Stimulated activated CD4-positive, alpha-beta T cell treated with anti-CD3 and anti-CD28 coated beads, Interleukin-2, amount 100 ng/mL, for 24 hours (primary cell): ENCODE data around the gene RAMACL.
"Not testable (repeated sequence)": the region's sequence is repeated elsewhere in the genome, so short reads cannot be mapped to it uniquely, and the experiment has no call there.

Source experiments
- DNase-seq, 2 donors: peaks; one replicate each; pipeline ENCODE4 v3.0.0-alpha.2; 2020

RAMACL gene

DNA sequence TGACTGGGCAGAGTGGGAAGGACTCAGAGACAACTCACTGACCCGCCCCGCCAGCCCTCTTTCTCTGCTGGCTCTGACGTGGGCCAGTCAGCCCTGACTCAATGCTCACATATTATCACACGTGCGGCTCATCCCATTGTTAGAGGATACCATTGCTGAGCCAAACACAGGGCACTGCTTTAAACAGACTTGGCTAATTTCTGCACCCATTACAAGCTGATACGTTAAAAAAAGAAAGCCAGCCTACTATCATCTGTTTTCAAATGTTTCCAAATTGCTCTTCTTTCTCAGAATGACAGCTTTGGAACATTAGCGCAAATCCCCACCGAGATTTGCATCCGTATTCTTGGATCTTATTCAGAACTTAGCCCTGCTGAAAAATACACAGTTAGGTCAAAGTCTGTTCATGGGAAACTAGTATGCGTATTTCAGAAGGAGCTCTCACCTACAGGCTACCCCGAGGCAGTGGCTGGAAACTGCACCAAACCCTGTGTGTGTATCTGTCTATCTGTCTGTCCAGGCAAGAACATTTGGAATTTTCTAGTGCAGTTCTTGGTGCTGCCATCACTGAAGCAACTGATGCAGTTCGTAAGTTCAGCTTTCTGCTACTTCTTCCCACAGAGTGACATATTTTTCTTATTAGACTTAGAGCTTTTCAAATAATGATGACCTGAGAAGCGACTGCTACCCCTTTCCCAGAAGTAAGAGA is 32.8 kb downstream of the RAMACL start:
- DNase-seq, result no peak

DNA sequence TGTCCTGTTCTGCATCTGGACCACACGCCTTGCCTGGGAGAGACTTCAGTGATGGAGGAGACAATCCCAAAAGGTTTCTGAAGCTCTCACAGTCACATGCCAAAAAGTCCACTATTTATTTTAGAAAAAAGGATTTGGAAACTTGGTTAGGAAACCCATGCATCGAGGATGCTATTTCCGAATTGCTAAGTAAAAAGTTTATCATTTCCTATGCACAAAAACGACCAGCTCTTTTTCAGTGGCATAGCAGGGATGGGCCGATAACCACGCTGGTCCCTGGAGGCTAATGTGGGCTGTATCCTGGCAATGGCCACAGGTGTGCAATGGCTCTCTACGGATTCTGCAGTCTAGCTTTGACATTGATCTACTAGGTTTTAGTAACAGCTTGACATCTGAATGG is 33.9 kb downstream of the RAMACL start:
- DNase-seq, result no peak

DNA sequence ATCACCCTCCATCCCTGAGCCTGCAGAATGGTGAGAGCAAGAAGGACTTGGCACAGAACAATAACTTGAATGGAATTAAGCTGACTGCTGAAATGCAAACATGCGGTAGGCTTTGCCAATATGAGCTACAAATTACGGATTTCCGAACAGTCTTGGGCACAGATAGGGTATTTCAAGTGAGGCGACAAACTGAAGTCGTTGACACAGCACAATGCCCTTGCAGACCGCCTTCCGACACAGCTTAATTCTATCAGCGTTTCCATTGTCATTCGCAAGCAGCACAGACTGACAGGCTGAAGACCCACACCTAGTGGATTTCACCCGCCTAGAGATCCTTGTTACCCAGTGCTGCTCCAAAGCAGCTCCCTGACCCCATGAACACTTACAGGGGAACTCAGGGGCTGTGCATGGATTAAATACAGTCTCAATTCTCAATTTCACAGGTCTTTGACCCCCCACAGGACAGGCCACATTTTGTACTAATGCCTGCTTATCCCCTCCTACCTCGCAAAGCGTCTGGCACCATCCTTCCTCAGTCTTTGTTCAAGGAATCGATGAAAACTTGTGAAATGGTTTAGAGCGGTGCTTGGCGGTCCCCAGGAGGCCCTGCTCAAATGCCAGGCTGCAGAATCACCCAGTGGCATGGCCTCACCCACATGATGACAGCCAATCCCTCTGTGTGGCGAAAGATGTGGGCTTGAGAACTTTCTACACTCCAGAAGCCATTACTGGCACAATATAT is 34.6 kb downstream of the RAMACL start:
- no peak for DNase-seq

DNA sequence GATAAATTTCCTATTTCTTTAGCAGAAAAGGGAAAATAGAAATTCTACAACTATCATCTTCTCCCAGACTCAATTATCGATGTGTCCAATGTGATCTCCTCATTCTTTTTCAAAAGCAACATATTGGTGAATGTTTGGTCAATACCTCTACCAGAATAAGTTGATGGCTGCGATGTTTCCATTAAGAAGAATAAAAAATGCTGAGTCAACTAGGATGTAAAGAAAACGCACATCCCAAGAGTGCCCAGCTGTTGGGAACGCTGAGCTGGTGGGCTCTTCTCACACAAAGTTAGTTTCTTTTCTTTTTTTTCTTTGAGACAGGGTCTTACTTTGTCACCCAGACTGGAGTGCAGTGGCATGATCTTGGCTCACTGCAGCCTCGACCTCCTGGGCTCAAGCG is 39.8 kb downstream of the RAMACL start:
- DNase-seq, result no peak

DNA sequence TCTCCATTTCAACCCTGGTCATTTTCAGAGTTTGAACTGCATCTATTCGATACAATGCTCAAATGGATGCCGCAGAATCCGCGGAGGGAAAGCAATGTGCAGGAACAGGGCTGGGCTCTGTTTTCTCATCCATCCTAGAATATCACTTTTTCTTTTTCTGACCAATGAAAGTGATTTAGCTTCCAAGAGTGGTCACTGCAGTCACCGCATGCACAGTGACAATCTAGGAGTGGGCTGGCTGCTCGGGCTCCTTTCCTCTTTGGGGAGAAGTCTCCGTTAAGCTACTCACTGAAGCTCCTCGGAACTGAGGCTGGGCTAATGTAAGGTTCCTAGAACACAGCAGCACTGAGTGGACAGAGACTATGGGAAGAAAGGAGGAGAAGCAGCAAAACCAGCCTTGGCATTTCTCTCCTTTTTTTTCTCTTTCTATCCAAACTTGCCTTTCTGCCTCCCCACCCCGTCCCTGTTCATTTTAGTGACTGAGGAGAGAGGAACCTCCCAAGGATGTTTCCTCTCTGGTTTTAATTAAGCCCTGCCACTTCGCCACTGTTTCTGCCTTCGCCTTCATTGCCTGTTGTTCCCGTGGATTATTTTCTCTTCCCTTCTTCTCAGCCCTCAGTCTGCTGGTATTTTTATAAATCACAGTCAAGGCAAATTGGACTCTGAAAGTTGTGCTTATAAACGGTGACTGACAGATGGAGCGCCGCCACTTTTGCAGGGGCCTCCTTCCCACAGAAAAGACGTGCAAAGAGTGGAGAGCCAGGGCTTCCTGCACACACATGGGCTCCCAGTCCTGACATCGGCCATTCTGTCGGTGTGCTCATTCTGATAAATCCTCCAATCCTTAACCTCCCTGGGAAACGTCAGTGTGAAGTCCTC is 41.1 kb downstream of the RAMACL start:
- DNase-seq, result no peak

DNA sequence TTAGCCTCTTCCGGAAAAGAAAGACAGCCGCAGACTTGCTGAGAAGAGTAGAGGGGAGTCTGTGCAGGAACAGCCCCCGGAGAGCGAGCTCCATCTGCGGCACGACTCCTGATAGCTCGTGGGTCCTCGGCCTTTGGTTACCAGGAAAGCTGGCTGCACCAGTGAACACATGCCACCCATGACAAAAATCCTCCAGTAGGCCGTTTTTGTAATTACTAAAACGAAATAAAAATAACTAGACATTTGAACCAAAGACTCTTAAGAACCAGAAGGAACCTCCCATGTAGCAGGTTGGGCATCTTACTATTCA is 42.2 kb downstream of the RAMACL start:
- no peak for DNase-seq

DNA sequence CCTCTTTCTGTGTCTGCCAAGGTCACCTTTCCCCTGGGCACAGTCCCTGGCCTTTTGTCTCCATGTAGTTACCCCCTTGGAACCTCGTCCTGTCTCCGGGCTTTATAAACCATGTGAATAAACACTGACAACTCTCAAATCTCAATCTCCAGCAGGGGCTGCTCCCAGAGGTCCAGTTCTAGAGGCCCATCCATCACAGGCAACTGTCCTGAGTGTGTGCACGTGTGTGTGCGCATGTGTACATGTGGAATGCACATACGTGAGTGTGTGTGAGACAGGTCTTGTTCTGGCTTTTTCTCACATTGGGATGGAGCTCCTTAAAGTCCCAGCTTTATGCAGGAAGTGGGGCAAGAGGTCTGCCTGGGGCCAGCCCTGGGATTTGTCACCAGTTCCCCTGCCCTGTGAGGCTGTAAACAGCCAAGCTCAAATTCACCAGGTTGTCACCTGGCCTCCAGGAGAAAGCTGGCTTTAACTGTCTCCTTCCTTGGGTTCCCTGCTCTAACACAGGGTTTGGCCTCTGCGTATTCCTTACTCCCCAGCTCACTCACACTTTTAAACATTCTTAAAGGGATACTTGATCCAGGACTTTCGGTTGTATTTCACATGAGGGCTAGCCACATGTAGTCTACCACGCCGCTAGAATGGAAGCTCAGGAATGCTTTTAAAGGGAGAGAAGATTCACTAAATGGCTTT is 42.7 kb downstream of the RAMACL start:
- no peak for DNase-seq

DNA sequence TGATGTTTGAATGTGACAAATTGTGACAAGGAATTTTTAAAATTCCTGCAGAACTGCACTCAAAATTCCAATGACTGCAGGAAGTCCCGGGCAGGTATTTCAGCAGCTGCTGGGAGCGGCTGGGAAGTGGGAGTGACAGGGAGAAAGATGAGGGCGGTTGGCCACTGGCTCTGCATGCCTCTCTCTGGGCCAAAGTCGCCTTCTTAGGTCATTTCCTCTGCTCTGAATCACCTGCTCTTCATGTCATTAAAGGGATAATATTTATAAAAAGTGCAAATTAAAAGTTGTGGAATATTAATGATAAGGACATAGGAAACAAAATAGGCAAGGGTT is 43.9 kb downstream of the RAMACL start:
- DNase-seq, result no peak

DNA sequence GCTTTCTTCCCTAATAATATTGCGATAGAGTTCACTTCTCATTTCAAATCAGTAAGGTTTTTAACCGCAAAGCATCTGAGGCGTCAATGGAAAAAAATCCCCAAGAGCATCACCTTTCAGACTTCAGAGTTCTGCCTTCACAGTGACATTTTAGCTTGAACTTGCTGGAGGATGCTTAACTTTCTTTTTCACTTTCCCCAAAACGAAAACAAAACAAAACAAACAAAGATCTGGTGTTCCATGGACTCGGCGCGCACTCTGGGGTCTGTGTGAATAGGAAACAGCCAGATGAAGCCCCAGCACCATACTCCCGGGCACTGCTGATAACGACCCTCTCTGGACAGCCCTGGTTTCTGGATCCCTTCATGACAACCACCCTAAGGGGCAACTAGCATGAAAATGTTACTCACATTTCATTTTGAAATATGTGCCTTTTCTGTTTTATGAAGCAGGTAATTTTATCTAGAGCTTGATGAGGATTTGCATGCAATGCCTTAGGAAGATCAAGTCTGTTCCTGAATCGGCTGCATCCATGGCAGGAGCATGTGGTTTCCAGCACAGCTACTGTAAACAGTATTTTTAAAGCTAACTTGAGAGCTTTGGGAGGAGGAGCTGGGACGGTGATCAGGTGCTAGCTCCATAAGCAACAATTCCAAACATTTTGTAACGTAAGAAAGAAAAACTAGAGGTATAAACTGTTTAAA is 44.5 kb downstream of the RAMACL start:
- no peak for DNase-seq

DNA sequence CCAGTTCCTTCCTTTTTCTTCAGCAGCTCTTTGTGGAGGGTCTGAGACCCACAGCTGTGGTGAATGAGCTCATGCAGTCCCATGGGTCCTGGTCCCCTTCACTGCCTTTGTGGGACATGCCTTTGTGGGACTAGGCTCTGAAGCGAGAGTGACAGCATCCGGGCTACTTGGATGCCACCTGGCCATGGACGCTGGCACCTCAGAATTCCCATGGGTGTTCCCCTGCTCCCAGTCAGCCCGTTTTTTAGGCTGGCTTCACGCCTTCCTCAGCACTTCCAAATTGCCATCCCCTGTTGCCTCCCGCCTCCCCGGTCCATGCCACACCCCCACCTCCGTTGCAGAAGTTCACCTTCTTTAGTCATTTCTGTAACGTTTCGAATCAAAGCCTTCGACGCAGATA is 45.1 kb downstream of the RAMACL start:
- peak in 1 of 2 donors; percentile 21 for DNase-seq

DNA sequence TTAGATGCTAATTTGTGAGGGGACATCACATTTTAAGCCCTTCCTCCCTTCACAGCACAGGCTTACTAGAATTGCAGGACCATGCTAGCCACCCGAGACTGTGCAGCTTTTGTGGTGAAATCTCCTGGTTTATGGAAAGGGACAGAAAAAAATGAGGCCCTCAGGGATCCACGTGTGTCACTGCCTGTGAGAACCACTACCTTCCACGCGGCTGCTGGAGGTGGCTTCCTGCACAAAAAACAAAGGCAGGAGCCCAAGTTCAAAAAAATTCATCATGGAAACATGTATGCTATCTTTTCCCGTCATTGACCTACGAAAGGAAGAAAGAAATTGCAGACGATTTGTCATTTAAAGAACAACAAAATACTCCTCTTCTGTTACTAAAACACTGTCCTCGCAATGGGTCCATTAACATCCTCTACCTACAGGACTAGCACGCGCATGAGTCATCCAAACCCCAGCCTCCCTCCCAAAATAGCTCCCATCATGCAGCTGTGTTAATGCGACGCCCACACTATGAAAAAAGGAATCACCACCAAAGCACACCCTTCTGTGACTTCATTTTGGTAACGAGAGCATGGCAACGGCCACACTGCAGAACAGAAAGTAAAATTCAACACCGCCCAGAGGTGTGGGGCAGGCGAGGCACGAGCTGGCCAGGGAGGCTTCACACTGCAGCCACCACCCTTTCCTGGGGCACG is 45.7 kb downstream of the RAMACL start:
- DNase-seq, result peak; percentile 56 to 67

DNA sequence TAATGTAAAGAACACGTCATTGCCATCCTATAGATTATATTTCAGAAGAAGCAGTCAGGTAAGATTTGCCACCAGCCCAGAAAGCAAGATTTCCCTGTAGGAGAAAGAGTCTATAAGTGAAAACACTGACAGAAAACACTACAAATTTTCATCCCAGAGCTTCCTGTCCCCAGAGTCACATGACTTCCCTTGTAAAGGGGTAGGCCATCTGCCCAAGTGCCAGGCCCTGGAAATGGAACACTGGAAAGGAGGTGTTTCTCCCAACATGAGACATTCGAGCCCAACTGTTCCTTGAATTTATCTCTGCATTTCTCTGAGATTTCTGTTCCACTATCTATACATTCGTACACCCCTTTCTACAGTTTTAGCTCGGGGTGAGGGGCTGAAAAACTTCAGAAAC is 46.9 kb downstream of the RAMACL start:
- DNase-seq, result no peak

DNA sequence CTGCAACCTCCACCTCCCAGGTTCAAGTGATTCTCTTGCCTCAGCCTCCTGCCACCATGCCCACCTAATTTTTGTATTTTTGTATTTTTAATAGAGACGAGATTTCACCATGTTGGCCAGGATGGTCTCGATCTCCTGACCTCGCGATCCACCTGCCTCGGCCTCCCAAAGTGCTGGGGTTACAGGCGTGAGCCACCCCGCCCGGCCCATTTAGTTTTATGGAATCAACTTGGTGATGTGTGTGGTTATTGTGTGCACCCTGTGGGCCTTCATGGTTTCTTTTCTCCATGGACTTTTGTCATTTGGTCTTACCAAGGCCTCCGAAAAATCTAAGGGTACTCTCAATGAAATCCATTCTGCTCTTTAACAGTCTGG is 47.5 kb downstream of the RAMACL start:
- not testable (repeated sequence) for DNase-seq

DNA sequence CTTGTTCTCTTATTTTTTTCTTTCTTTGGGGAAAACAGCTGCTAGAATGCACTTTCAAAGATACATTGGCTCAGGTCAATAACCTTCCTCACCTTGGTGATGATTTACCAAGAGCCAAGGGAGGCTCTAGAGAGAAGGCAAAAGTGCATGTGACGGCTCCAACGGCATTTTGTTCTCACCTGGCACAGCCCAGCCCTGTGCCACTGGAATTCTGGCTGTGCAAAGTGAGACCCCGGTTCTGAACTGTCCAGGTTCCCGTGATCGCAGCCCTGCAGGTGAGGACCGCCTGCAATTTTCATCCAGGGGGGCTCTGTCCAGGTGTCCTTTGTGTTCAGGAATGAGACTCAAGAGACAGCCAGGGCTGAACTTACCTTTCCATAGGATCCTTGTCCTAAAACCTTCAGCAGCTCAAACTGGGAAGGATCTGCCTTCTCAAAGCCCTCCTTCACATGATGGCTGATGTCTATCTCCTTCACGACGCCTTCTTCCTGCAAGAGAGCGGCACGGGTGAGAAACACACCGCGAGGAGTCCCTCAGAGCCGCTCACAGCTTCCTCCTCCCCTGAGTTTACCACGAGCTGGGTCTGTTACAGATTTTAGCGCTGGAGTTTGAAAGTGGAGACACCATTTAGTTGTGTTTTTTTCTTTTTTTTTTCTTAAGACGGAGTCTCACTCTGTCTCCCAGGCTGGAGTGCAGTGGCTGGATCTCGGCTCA is 48.0 kb downstream of the RAMACL start:
- DNase-seq, result no peak

DNA sequence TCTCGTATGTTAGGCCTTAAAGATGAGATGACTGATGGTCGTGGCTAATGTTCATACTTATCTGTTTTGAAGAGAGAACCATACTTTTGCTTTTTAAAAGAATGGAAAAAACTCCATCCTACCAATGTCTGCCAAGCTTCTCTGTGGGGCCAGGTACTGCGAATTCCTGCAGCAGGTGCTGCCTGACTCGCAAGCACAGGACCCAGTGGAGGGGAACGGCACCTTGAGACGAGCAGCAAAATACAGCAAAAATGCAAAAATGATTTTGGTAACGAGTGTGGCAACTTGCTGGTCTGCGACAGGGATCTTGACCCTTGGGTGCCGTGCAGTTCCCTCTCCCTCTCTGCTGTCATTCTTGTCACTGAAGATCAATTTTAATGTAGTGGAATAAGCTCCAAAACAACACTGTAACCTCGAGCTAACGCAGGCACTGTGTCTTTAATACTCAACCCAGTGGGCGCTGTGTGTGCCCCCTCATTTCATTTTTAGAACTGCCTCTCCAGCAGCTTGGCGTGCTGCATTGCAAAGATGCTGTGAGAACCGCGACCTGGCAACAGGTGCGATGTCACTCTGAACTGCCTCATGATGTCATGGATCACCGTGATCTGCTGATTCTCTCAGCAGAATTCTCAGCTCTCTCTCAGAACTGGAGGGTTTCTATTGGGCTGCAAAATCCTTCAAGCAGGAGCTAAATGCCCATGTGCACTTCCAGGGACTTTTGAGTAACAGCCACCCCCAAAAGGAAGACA is 51.6 kb downstream of the RAMACL start:
- DNase-seq, result no peak

DNA sequence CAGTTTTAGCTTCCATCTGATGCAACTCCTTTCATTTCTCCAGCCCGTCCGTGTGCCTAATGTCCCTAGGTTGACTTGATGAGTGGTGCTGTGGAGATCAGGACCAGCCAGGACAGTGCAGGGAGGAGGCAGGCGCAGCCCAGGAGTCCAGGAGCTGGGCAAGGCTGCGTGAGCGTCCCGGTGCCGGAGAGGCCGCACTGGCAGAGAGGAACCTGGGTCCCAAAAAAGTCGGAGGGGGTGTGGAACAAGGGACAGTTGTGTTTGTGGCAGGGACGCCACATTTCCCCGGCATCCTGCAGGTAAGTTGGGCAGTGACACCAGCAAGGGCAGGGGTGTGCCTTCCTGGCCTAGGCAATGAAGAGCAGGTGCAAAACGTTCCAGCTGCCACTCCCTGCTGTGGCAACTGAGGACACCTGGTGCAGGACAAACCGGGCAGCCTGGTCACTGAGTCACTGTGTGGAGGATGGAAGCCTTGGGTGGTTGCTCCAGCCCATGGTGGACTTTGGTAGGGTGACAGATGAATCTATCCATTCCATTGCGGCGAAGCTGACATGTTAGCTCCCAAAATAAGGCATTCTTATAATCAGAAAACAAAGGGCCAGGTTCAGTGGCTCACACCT is 53.2 kb downstream of the RAMACL start:
- DNase-seq, result no peak
